ENCODE results near the gene XAGE1A. TPM values are rescaled to one million over a fixed set of nuclear protein-coding genes. Genes with fewer than 3 reads are reported as not detected.

The XAGE1A gene
- total RNA-seq, 4 donors from 2014 or later, result not detected

Small RNA genes within 50 kb of the gene (small RNA-seq; reads per million reads assigned to genes)
- gene BX510359.8 (not detected), gene RBM22P7 (not detected)

Other genes with a start within 250 kb of the XAGE1A start
- not detected for gene XAGE2, start 126.8 kb upstream of the XAGE1A start, total RNA-seq
- gene XAGE1B, start 21.3 kb downstream of the XAGE1A start, total RNA-seq, result not detected
- gene SSX7, start 159.1 kb downstream of the XAGE1A start, total RNA-seq, result not detected
- gene SSX2, start 211.4 kb downstream of the XAGE1A start, total RNA-seq, result not detected